ENCODE measurements around the gene GCK. TPM values are rescaled to one million over a fixed set of nuclear protein-coding genes. Genes with fewer than 3 reads are reported as not detected.
A peak's percentile ranks its signal among the peaks of the same experiment; 100 is the strongest.

The GCK gene
- polyA plus RNA-seq, 1 donor, result 7.1 TPM

DNA sequence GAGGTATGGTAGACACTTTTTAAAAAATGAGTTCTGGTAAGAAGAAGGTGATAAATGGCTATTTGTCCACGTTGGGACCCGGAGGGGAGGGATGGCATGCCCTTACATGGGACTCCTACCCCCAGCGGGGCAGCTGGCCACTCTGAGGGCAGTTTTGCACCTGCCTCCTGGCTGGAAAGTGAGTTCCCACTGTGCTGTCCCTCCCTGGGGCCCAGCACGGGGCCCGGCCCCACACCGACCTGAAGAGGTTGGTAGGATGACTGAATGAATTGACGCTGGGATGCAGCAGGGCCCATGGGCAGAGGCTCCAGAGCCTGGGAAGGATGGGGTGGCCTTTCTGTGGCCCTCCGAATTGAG lies 85.7 kb downstream of the GCK start:
- DNase-seq, result no peak

DNA sequence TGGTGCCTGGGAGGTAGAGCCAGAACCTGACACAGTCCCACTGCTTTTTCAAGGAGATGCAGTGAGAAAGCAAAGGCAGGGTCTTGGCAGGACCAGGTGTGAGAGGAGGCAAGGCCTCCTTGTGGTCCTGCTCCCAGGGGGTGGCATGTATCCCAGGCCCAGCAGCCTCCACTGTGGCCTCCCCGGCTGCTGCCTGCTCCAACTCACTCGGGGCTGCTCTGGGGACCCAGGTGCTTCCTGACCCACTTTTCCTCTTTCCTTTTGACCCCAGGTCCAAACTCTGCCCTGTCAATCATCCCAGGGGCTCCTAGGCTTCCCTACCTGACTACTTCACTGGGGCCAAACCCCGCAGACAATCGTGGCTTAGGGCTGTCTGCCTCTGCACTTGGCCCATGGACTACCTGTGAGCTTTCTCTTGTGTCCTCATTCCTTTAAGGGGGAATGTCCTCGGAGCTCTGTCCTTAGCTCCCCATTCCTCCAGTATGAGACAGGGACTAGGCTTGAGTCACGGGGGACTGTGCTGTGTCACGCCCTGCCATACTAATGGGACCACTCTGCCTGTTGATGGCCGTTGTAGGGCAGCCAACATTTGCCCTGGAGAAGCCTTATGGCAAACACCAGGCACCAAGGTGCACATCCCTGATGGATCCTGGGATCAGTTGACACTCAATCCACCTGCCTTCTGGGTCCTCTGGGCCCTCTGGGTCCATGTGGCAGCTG lies 86.2 kb downstream of the GCK start:
- no peak for DNase-seq

DNA sequence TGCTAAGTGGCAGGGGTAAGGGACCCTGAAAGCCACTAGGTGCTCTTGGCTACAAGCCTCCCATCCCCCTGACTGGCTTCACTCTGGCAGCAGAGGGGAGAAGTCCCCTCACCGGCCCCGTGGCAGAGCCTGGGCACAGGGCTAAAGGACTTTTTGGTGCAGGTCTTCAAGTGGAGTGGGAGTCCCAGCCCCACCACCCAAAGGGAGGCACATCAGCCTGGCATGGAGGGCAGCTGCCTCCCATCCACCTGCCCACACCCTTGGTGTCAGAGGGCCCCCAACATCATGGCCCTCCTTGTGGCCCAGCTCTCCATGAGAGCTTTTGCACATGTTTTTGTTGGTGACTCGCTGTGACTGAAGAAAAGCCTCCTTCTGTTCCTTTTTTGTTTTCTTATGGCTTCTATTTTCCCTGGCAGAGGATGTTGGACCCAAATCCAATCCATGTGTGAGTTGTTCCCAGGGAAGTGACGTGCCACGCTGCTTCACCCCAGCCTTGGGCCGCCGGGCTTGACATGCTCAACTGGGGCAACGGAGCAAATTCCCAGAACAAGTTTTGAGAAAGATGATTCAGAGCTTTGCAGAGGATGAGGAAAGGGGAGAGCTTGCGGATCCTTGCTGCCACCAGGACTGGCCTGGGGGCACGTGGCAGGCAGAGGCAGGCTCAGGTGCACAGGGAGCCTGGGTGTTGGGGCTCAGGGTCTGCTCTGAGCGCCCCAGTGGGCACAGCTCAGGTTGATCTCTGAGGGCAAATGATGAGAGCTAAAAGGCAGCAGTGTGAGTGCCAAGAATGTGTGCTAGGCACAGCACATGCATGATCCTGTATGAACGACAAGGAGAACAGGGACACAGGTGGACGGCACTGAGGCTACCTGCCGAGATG lies 87.0 kb downstream of the GCK start:
- no peak for DNase-seq

- DNase-seq, result no peak
Measured at GRCh38 chr7:44101303-44101965, 87.8 kb downstream of the GCK start.

DNA sequence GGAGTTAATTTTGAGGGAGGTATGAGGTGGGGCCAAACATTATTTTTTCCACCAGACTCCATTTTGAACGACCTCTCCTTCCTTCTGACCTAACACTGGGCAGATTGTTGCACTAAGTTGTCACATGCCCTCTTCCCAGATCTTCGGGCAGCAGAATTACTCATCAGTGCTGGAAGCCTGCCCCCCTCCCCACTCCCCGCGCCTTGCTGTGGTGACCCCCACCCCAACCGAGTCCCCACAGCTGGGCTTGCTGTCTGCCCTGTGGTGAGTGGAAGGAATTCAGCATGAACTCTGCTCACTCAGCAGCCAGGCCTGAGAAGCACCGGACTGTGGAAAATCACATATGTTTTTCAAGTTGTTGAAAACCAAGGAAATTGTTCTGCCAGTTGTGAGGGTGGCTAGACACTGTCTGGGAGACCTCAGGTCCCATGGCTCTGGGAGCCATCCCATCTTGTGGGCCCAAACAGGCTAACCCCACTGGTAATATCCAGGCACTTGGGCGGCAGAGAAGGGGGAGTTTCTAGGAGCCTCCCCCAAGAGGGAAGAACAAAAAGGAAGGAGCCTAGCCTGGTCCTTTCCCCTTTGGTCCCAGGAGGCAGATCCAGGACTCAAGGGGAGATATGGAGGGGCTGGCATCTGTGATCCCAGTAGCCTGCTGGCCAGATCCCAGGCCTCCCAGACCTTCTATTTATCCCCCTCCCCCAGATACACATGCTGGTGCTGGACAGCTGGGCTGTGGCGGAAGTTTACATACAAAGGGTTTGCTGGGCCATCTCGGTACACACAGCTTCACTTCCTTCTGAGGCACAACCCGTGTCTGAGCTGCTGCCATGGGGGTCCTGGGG lies 88.6 kb downstream of the GCK start:
- DNase-seq, result peak; percentile 68

DNA sequence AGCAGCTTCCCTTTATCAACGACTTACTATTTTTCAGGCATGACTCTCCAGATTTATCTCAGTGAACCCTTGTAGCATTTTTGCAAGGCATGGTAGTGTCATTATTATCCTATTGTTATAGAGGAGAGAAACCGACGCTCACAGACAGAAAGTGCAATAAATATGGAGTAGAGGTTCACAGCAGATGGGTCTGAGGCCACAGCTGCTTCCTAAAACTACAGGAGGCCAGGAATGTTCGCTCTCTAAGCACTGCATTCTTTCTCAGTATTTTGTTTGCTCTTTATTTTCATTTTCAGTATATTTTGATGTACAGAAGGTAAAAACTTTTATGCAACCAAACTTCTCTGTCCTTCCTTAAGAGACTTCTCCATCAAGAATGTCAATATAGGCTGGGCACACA lies 89.6 kb downstream of the GCK start:
- no peak for DNase-seq

- DNase-seq, result no peak
Measured at GRCh38 chr7:44098092-44099068, 90.9 kb downstream of the GCK start.

DNA sequence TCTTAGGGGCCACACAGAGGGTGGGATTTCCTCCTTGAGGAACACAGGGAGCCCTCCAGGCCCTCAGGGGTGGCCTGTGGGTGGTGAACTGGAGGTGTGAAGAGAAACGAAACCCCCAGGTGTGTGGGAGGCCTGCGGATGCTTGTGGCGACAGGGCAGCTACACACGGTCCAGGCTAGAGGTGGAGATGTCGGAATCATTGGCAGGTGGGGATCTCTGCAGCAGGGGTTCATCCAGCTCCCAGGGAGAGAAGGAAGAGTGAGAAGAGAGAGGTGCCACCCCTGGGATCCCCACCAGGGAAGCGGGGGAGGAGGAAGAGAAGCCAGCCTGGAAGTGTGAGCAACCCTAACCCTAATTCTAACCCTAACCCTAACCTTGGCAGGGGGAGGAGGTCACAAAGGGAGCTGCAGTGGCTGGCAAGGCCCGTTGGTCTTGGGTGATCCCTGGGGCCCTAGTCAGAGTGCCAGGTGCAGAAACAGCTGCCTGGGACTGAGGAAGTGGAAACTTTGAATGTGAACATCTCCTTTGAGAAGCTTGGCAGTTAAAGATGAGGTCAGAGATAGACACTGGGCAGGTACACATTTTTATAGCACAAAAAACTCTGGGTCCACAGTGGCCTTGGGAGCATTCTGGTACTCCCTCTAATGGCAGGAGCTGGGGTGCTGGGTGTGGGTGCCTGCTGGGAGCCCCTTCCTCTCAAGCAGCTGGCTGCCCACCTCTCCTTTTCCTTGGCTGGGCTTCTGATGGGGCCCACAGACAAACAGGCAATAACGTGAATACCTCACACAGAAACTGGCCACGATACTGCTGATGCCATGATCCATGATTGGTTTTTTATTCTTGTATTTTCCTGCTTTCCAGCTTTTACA lies 91.9 kb downstream of the GCK start:
- no peak for DNase-seq

DNA sequence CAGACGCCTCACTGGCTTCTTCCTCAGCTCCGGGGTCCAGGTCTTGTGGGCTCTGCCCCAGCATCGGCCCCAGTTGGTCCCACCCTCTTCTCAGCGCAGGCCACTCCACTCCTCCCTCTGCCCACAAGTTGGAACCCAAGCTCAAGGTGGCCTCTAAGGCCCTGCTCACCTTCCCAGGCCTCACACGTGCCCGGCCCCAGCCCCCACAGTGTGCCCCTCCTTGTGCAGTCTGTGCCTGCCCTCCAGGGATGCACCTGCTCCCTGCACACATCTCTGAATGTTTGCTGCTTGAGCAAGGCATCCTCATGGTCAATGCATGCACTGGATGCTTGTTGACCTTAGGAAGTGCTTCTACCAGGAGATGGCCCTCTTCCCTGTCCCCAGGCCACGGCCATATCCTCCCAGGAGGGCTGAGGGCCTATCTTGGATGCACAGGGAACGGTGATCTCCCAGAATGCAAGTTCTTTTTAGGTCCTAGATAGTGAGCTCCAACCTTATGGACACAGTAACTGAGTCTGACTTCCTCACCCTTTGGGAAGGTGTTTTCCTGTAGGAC lies 92.8 kb downstream of the GCK start:
- DNase-seq, result no peak

- no peak for DNase-seq
Measured at GRCh38 chr7:44095781-44096180, 93.5 kb downstream of the GCK start.

DNA sequence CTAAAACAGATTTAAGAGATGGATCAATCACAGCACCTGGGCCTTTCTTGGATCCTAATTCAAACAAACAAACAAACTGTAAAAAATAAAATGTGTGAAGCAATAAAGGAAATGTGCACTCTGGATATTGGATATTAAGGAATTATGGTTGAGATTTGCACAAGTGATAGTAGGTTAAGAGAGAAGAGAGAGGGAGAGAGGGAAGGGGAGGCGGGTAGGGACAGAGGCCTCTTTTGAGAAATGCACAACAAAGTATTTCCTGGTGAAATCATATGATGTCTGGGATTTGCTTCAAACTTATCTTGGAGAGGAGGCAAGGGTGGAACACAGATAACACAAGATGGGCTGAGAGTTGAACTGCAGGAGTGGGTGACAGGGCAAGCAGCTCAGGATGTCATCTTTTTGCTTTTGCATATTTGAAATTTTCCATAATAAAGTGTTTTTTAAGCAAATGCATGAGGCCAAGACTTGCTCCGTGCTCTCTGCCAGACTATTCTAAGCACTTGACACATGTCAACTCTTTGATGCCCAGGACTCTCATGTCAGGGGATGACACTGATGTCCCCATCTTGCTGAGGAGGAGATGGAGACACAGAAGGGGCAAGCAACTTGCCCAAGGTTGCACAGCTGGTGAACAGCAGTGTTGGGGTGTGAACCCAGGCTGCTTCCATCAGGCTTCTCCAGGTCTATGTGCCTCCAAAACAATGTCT lies 94.2 kb downstream of the GCK start:
- no peak for DNase-seq

DNA sequence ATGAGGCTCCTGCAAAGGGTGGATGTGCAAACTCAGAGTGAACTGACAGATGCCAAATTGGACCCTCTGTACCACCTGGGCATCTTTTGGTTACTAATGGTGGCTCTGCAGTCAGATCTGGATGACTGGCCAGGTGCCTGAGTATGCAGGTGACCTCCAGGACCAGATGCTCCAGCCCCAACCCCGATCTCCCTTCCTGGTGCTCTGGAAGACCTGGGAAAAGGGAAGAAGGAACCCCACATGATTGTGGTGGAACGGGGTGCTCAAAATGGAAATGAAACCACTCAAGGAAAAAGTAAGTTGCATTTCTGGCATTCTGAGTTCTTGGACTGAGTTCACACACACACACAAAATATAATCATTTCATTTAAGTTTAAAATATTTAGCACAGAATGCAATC lies 94.9 kb downstream of the GCK start:
- DNase-seq, result no peak

Other genes with a start within 250 kb of the GCK start
- gene SPDYE1, start 191.5 kb downstream of the GCK start, polyA plus RNA-seq (ENCODE audit: insufficient read length), result 2.3 TPM
- 43.5 TPM for gene DBNL, start 144.7 kb downstream of the GCK start, polyA plus RNA-seq (ENCODE audit: insufficient read length)
- 319 TPM for gene PGAM2, start 123.9 kb downstream of the GCK start, polyA plus RNA-seq (ENCODE audit: insufficient read length)
- gene POLM, start 106.9 kb downstream of the GCK start, polyA plus RNA-seq (ENCODE audit: insufficient read length), result 23.8 TPM
- 72.1 TPM for gene AEBP1, start 85.1 kb downstream of the GCK start, polyA plus RNA-seq (ENCODE audit: insufficient read length)
- gene POLD2, start 65.9 kb downstream of the GCK start, polyA plus RNA-seq (ENCODE audit: insufficient read length), result 85.2 TPM
- gene MYL7, start 48.1 kb downstream of the GCK start, polyA plus RNA-seq (ENCODE audit: insufficient read length), result 5.1 TPM
- 72.1 TPM for gene YKT6, start 11.5 kb upstream of the GCK start, polyA plus RNA-seq (ENCODE audit: insufficient read length)
- 17.7 TPM for gene CAMK2B, start 136.2 kb upstream of the GCK start, polyA plus RNA-seq (ENCODE audit: insufficient read length)

Measured in hindlimb muscle (tissue), 1 donor.